HepG2 (cell line): ENCODE measurements around the gene ZC3H18. TPM values are rescaled to one million over a fixed set of nuclear protein-coding genes. Genes with fewer than 3 reads are reported as not detected.

ENCODE experiments used
- ATAC-seq: fragments of 200-7000 bp; cut with Tn5 transposase; 3 replicates; pipeline ENCODE4 v1.9.1; 2020; ENCODE audit warnings: mild to moderate bottlenecking, moderate library complexity
- BruUV-seq: library from RNA; stranded (reverse); fragments of 400-500 nt; replicated peaks from 2 replicates; lab custom pipeline; 2021; lab: Mats Ljungman, UMichigan
- CTCF ChIA-PET: fragments of 300-600 bp; formaldehyde crosslinking; extraction: SDS; loops from one replicate; lab custom pipeline; 2021; ENCODE audit warnings: low total read pairs, inconsistent platforms, low intra/inter-chr PET ratio; lab: Yijun Ruan, JAX
- POLR2A ChIA-PET: fragments of 350-600 bp; sonication (Branson Sonifier 250); formaldehyde crosslinking; loops from one replicate; lab custom pipeline; 2020; ENCODE audit warnings: antibody characterized with exemption, inconsistent platforms; lab: Yijun Ruan, JAX
- DNase-seq: peaks from one replicate; pipeline ENCODE4 v3.0.0-alpha.2; 2015; ENCODE audit warnings: low spot score
- FAIRE-seq: peaks from 3 replicates; lab custom pipeline; 2011; peaks lifted over from hg19 to GRCh38; lab: Jason Lieb, UNC
- H2AFZ ChIP-seq: one replicate; pipeline ENCODE4 v1.6.1; 2011; ENCODE audit warnings: low read length, inconsistent platforms
- H3K27ac ChIP-seq: fragments of 300-600 bp; 3 replicates; pipeline ENCODE4 v1.8.0; 2011; ENCODE audit warnings: mixed run types, mild to moderate bottlenecking, mixed read lengths, low read length, inconsistent platforms; ENCODE audit not compliant: insufficient read depth; ENCODE audit errors: extremely low read length
- H3K27me3 ChIP-seq, 2 experiments: fragments of 200-600 bp in 1 of 2; 2 replicates in 1 of 2; 3 replicates in 1 of 2; pipeline versions ENCODE4 v1.6.0 to v1.8.0; 2011; ENCODE audit warnings: low read length in 2 of 2, mild to moderate bottlenecking in 2 of 2, moderate library complexity in 2 of 2, inconsistent platforms in 1 of 2; ENCODE audit not compliant: insufficient read depth in 2 of 2, control insufficient read depth in 1 of 2
- H3K36me3 ChIP-seq, 2 experiments: fragments of 200-600 bp in 1 of 2; replicated peaks in 1 of 2; 2 replicates in 1 of 2; 3 replicates in 1 of 2; pipeline versions ENCODE4 v1.5.1 to v1.8.0; 2011; ENCODE audit warnings: low read length in 2 of 2, inconsistent platforms in 1 of 2; ENCODE audit not compliant: insufficient read depth in 2 of 2, control insufficient read depth in 1 of 2
- H3K4me1 ChIP-seq: 2 replicates; pipeline ENCODE4 v1.5.1; 2012; ENCODE audit warnings: low read length, inconsistent platforms; ENCODE audit not compliant: insufficient read depth
- H3K4me2 ChIP-seq: 2 replicates; pipeline ENCODE4 v1.6.0; 2011; ENCODE audit warnings: low read depth, low read length, inconsistent platforms
- H3K4me3 ChIP-seq, 3 experiments: fragments of 200-600 bp in 1 of 3; sonication (generic), shearing (Covaris generic) in 1 of 3; replicated peaks in 1 of 3; 2 replicates each; pipeline ENCODE4 v1.5.1; 2011 to 2016; ENCODE audit warnings: low read length in 3 of 3, inconsistent platforms in 2 of 3, low read depth in 2 of 3, mild to moderate bottlenecking in 2 of 3, control low read depth in 1 of 3, mixed read lengths in 1 of 3; ENCODE audit not compliant: insufficient read depth in 1 of 3
- H3K79me2 ChIP-seq: one replicate; pipeline ENCODE4 v1.6.1; 2011; ENCODE audit warnings: low read length, inconsistent platforms; ENCODE audit not compliant: insufficient read depth
- H3K9ac ChIP-seq: 2 replicates; pipeline ENCODE4 v1.6.0; 2011; ENCODE audit warnings: mild to moderate bottlenecking, low read depth, low read length, inconsistent platforms; ENCODE audit not compliant: insufficient read depth
- H3K9me3 ChIP-seq: 2 replicates; pipeline ENCODE4 v1.5.1; 2012; ENCODE audit warnings: mild to moderate bottlenecking, low read length
- H4K20me1 ChIP-seq: 2 replicates; pipeline ENCODE4 v1.6.0; 2011; ENCODE audit warnings: inconsistent platforms, mild to moderate bottlenecking, low read length, moderate library complexity; ENCODE audit not compliant: insufficient read depth
- ELF3 ChIP-seq: IDR thresholded peaks from 2 replicates; pipeline ENCODE4 v1.6.1; 2016; ENCODE audit warnings: missing genetic modification reagents, missing compliant biosample characterization
- FOXM1 ChIP-seq: sonication (generic); formaldehyde crosslinking; IDR thresholded peaks from 2 replicates; pipeline ENCODE4 v1.5.0; 2020; ENCODE audit warnings: missing genetic modification reagents
- KAT7 ChIP-seq: IDR thresholded peaks from 2 replicates; pipeline ENCODE4 v1.6.1; 2018; ENCODE audit warnings: borderline replicate concordance, missing compliant biosample characterization
- ZBTB10 ChIP-seq: sonication (generic); formaldehyde crosslinking; IDR thresholded peaks from 2 replicates; pipeline ENCODE4 v1.4.0; 2020; ENCODE audit warnings: missing genetic modification reagents, borderline replicate concordance
- ZNF280D ChIP-seq: sonication (generic); formaldehyde crosslinking; IDR thresholded peaks from 2 replicates; pipeline ENCODE4 v1.5.1; 2020; ENCODE audit warnings: mild to moderate bottlenecking, missing genetic modification reagents
- WGBS: methylation state at CpG from one replicate; pipeline ENCODE4 v1.1.6; 2017; ENCODE audit warnings: low lambda C conversion rate; 5-methylcytosine and 5-hydroxymethylcytosine counted together
- in situ Hi-C: cut with HindIII; loops from 2 replicates; pipeline ENCODE4 v1.10.0; 2017; ENCODE audit warnings: low pct_unique_long_range_greater_than_20kb; ENCODE audit not compliant: extremely low pct_ligation_motif_present
- intact Hi-C: fragments of 100-400 bp; cut with micrococcal nuclease; formaldehyde crosslinking; loops from one replicate; pipeline ENCODE4 v1.10.0; 2022; ENCODE audit not compliant: unreplicated experiment
- polyA plus RNA-seq, 8 experiments: library from polyadenylated mRNA; depleted of rRNA in 3 of 8; stranded (reverse) in 7 of 8; unstranded in 1 of 8; fragments of >200 nt; fragmentation: Illumina TruSeq in 4 of 8; extraction: Trizol in 4 of 8; gene quantifications; 2 replicates each; pipeline versions ENCODE4 v1.2.1 to v1.2.3, GENCODE V29; 2011 to 2016; ENCODE audit warnings: low read depth in 4 of 8, missing spikeins in 1 of 8, mixed read lengths in 1 of 8; ENCODE audit not compliant: insufficient read depth in 1 of 8
- total RNA-seq, 5 experiments: library from RNA; depleted of rRNA; stranded (reverse); fragments of >200 nt; fragmentation: Illumina TruSeq; extraction: Trizol; gene quantifications; 2 replicates each; pipeline ENCODE4 v1.2.3, GENCODE V29; 2016; ENCODE audit warnings: low read depth in 1 of 5

ZC3H18 gene
- total and polyA plus RNA-seq, 2 of the 13 experiments (the other 11 are each of a cell fraction or from before 2014, with no cell fraction given), result 11.2 to 27.4 TPM

GRCh38 chr16:88616320-88616719, 46.1 kb downstream of the ZC3H18 start:
- H3K9me3 ChIP-seq, result no peaks in the 10 kb centered on the region
- H2AFZ ChIP-seq, result no peak overlapping the region
- intact Hi-C loops (no loop called here), in situ Hi-C loops (no loop called here)
- BruUV-seq, result no TSS peak
- no peak overlapping the region for H3K4me2 ChIP-seq
- WGBS, result 96% methylated on average over 13 of the region's 13 CpGs
- no peaks in the 10 kb centered on the region for H3K27me3 ChIP-seq
- no peak for FAIRE-seq
- CTCF ChIA-PET, result no interaction called here
- H3K9ac ChIP-seq, result no peak overlapping the region
- H3K36me3 ChIP-seq, result peaks cover 16 to 47% of the 10 kb centered on the region in 2 experiments
- peaks cover 8% of the 10 kb centered on the region; the same call in 1 of the 2 replicates for H4K20me1 ChIP-seq
- TF ChIP-seq ELF3 (CRISPR knock-in tag) (no peak), ZBTB10 (no peak), KAT7 (CRISPR knock-in tag) (no peak), ZNF280D (CRISPR knock-in tag) (no peak), FOXM1 (CRISPR knock-in tag) (no peak)
- TF ChIP-seq, all 625 proteins: peak for 0
- H3K27ac ChIP-seq, result no peak overlapping the region
- H3K4me1 ChIP-seq, result peaks cover 36% of the 10 kb centered on the region
- DNase-seq, result no peak
- H3K79me2 ChIP-seq, result peaks cover 15% of the 10 kb centered on the region
- POLR2A ChIA-PET, result interaction anchor here (1.3 to 1.7 kb wide), 2 partner anchors 33 to 46 kb away, joined by 5 read pairs; partner anchors contain the start of gene ZC3H18
- H3K4me3 ChIP-seq, result no peak overlapping the region
- ATAC-seq, result no peak
